ENCODE data around the gene TNF.

DNA sequence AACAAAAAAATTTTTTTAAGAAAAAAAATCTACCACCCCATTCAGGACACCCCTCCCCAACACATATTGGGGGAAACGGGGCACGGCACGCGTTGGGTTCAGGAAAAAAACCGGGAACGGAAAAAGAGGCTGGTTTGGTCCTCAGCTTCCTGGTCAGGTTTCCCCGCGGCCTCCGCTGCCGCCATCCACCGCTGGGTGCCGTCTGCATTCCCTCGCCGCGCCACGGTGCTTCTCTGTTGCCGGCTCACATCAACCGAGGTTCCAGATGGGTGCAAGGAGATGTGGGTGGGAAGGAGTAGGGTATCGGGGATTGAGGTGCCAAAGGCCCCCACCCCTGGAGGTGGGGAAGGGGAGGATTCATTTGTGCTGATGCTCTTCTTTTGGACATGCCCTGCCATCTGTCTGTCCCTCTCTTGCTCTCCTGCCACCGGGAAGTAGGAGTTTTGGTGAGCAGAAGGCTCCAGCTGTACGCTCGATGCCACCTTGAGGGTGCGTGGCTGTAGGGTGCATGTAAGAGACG lies 40.8 kb upstream of the TNF start:
- TF ChIP-seq, protein P1, sequence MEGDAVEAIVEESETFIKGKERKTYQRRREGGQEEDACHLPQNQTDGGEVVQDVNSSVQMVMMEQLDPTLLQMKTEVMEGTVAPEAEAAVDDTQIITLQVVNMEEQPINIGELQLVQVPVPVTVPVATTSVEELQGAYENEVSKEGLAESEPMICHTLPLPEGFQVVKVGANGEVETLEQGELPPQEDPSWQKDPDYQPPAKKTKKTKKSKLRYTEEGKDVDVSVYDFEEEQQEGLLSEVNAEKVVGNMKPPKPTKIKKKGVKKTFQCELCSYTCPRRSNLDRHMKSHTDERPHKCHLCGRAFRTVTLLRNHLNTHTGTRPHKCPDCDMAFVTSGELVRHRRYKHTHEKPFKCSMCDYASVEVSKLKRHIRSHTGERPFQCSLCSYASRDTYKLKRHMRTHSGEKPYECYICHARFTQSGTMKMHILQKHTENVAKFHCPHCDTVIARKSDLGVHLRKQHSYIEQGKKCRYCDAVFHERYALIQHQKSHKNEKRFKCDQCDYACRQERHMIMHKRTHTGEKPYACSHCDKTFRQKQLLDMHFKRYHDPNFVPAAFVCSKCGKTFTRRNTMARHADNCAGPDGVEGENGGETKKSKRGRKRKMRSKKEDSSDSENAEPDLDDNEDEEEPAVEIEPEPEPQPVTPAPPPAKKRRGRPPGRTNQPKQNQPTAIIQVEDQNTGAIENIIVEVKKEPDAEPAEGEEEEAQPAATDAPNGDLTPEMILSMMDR (IDR thresholded peaks at IDR 0.05): no peak
- no peak for TF ChIP-seq ZFX (IDR thresholded peaks at IDR 0.05; ENCODE audit: borderline replicate concordance)
